AG09309 (cell line): Measurements from ENCODE around the gene HSPA12B.

Source experiments
- DNase-seq: peaks from one replicate; pipeline ENCODE4 v3.0.0-alpha.2; 2010; ENCODE audit warnings: low read depth
- H3K4me3 ChIP-seq: 2 replicates; pipeline ENCODE4 v1.5.1; 2011; ENCODE audit warnings: mild to moderate bottlenecking, low read depth, low read length, moderate library complexity; ENCODE audit not compliant: control insufficient read depth
- TF ChIP-seq, protein P1 (sequence below): IDR thresholded peaks from 2 replicates; pipeline ENCODE4 v1.5.1; 2011; ENCODE audit warnings: mild to moderate bottlenecking, low read depth, low read length, inconsistent platforms; ENCODE audit not compliant: insufficient read depth, control insufficient read depth; ENCODE audit errors: missing control alignments

Gene HSPA12B

GRCh38 chr20:3764659-3765058 lies 32.2 kb downstream of the HSPA12B start:
- TF ChIP-seq, protein P1, sequence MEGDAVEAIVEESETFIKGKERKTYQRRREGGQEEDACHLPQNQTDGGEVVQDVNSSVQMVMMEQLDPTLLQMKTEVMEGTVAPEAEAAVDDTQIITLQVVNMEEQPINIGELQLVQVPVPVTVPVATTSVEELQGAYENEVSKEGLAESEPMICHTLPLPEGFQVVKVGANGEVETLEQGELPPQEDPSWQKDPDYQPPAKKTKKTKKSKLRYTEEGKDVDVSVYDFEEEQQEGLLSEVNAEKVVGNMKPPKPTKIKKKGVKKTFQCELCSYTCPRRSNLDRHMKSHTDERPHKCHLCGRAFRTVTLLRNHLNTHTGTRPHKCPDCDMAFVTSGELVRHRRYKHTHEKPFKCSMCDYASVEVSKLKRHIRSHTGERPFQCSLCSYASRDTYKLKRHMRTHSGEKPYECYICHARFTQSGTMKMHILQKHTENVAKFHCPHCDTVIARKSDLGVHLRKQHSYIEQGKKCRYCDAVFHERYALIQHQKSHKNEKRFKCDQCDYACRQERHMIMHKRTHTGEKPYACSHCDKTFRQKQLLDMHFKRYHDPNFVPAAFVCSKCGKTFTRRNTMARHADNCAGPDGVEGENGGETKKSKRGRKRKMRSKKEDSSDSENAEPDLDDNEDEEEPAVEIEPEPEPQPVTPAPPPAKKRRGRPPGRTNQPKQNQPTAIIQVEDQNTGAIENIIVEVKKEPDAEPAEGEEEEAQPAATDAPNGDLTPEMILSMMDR = no peak
- no peak for DNase-seq
- H3K4me3 ChIP-seq = no peak overlapping the region

DNA sequence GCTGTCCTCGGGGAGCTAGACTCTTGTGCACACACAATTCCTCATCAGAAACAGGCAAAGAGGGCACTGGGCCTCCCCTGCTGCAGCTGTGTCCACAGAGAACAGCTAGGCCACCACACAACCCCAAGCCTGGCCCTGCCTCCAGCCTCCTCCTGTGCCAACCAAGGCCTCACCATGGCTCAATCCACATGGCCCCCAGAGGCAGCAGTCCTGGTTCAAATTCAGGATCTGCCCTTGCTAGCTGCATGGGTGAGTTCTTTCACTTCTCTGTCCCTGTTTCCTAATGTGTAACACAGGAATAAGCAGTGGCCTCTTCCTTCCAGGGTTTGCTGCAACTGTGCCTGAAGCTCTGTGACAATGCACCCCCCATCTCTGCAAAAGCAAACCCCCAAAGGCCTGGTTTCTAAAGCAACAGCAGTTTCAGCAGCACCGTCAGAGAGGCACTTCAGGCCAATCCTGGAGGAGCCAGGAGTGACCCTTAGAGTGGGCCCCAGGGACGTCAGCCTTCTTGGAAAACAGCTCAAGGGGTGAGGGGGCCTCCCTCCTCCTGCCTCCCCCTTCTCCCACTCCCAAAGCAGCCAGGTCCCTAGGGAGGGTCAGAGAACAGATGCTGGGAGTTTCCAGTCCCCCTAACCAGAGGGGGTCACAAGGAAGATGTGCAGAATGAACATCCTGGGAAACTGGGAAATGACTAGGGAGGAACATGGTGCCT lies 32.8 kb downstream of the HSPA12B start:
- DNase-seq = no peak
- TF ChIP-seq, protein P1 = no peak
- H3K4me3 ChIP-seq = no peak overlapping the region

DNA sequence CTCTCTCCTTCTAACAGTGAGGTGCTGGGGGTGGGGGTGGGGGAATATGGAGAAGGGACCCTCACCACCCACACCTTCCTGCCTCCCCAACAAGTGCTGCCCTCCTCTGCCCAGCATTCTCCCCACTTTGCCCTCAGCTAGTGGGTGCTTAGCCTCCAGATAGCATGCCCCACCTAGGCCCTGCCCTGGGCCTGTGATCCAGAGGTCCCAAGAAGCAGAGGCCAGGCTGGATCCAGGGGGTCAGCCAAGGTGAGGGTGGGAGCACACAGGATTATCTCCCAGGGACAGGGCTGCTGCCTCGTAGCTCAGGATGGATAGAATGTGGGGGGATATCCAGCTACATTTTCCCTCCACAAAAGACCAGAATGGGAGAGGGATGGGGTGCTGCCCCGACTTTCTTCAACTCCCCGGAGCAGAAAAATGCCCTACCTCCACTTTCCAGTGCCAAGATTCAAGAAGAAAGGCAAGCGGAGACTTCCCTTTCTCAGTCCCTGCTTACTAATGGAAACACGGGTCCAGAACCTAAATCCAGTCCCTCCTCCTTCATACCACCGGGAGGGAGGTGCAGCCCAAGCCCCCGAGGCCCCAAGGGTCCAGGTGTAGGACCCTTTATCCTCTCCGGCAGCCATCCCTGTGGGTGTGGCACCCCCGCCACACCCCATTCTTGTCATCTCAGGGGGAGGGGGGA lies 34.1 kb downstream of the HSPA12B start:
- DNase-seq = no peak
- peak overlapping the region; percentile 88 for H3K4me3 ChIP-seq
- TF ChIP-seq, protein P1 = no peak

GRCh38 chr20:3767110-3767426 lies 34.6 kb downstream of the HSPA12B start:
- H3K4me3 ChIP-seq = peak overlapping the region; percentile 88
- DNase-seq = no peak
- TF ChIP-seq, protein P1 = no peak

DNA sequence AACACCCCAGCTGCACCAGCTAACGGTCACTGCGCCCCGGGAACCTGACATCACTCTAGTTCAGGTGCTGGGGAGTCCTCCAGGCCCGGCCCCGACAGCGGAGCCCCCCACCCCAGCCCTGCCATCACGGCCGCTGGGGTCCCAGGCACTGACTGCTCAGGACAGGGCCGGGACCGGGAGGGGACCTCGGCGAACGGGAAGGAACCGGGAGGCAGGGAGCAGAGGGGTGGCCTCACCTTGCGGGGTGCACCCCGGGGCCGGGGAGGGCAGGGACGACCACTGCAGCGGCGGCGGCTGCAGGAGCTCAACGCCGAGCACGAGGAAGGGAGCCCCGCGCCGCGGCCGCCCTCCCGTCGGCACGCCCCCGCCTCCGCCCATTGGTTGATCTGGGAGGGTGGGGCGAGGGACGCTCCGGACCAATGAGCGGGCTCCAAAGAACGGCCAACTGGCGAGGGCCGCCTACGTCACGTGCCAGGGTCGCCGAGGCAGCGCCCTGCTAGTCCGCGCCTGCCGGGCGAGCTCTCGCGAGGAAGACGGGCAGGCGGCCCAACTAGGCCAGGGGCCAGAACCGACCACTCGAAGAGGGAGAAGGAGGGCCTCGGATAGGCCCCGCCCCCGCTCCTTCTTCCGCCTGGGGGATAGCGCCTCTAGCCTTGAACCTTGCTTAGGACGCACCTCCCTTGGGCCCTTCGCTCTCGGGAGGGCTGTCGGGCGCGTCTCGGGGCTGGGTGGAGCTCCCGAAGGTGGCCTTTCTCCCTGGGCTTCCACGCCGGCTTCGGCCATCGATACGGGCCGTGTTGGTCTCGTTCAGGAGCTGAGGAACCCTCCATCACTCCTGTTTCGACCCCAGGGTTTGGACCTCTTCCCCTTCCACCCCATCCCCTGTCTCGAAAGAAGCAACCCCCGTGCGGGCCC lies 35.2 kb downstream of the HSPA12B start, which contains the start of gene ADISSP:
TSS of gene ADISSP (minus strand) at position 327 of the 915 bp plus-strand sequence. CDS start 7,653 bp downstream, outside the sequence.
- H3K4me3 ChIP-seq = peak within 1 kb of the TSS; percentile 88
- TF ChIP-seq, protein P1 = no peak
- peak; percentile 89 for DNase-seq

DNA sequence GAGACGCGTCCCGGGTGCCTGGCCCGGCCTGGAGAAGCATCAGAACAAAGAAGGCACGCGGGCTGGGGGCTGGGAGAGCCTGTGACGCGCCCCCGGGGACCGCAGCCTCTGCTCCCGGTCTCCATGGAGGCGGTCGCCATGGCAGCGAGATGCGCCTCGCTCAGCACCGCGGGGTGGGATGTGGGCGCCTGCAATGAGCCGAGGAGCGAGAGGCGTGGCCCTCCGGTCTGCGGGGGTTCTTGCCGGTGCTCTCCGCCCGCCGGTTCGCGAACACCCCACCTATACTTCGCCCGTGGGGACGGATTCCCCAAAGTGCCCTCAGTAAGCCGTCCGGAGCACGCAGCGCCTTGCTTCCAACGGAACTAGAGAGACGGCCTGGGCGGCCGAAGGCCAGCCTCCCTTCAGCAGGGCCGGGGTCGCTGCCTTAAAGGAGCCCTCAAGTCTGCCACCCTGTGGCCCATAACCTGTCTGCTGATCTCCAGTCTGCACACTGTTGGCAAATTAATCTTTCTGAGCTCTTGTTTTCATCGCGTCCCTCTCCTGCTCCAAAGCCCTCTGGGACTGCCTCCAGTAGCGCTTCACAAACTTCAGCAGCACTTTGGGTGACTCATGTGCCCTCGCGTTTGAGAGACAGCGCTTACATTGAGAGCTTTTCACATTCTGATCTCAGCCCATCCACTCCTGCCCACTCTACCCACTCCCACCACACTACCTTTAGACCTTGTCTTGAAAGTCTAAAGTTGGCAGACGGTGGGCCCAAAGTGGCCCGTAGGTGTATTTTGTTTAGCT lies 36.1 kb downstream of the HSPA12B start:
- peak overlapping the region; percentile 62 for H3K4me3 ChIP-seq
- TF ChIP-seq, protein P1 = peak; percentile 42
- DNase-seq = no peak
